ENCODE measurements around the gene EPB41L4A. TPM values are rescaled to one million over a fixed set of nuclear protein-coding genes. Genes with fewer than 3 reads are reported as not detected.

EPB41L4A gene
- total RNA-seq, 4 donors from 2014 or later, result 12.4 to 51.4 (median 23.0) TPM

GRCh38 chr5:112264151-112264550 is 154.9 kb downstream of the EPB41L4A start:
- TF ChIP-seq CTCF (IDR thresholded peaks at IDR 0.05; ENCODE audit: low read depth), result no peak

GRCh38 chr5:112263469-112263868 is 155.6 kb downstream of the EPB41L4A start:
- no peak for TF ChIP-seq CTCF (IDR thresholded peaks at IDR 0.05; ENCODE audit: low read depth)

- no peak for TF ChIP-seq CTCF (IDR thresholded peaks at IDR 0.05; ENCODE audit: low read depth)
These were observed 160.5 kb downstream of the EPB41L4A start for GRCh38 chr5:112258571-112258970.

- no peak for TF ChIP-seq CTCF (IDR thresholded peaks at IDR 0.05; ENCODE audit: low read depth)
These were observed 161.1 kb downstream of the EPB41L4A start for GRCh38 chr5:112257976-112258375.

- TF ChIP-seq CTCF (IDR thresholded peaks at IDR 0.05; ENCODE audit: low read depth), result no peak
These were observed 162.1 kb downstream of the EPB41L4A start for GRCh38 chr5:112257005-112257404.

GRCh38 chr5:112254303-112254702 is 164.8 kb downstream of the EPB41L4A start:
- TF ChIP-seq CTCF (IDR thresholded peaks at IDR 0.05; ENCODE audit: low read depth), result no peak

- TF ChIP-seq CTCF (IDR thresholded peaks at IDR 0.05; ENCODE audit: low read depth), result no peak
These were observed 165.4 kb downstream of the EPB41L4A start for GRCh38 chr5:112253478-112254250.

All from subcutaneous adipose tissue (tissue), 4 donors.